ENCODE results near the gene KLF11.
"Not testable (repeated sequence)": the region's sequence is repeated elsewhere in the genome, so short reads cannot be mapped to it uniquely, and the experiment has no call there.

Gene KLF11

DNA sequence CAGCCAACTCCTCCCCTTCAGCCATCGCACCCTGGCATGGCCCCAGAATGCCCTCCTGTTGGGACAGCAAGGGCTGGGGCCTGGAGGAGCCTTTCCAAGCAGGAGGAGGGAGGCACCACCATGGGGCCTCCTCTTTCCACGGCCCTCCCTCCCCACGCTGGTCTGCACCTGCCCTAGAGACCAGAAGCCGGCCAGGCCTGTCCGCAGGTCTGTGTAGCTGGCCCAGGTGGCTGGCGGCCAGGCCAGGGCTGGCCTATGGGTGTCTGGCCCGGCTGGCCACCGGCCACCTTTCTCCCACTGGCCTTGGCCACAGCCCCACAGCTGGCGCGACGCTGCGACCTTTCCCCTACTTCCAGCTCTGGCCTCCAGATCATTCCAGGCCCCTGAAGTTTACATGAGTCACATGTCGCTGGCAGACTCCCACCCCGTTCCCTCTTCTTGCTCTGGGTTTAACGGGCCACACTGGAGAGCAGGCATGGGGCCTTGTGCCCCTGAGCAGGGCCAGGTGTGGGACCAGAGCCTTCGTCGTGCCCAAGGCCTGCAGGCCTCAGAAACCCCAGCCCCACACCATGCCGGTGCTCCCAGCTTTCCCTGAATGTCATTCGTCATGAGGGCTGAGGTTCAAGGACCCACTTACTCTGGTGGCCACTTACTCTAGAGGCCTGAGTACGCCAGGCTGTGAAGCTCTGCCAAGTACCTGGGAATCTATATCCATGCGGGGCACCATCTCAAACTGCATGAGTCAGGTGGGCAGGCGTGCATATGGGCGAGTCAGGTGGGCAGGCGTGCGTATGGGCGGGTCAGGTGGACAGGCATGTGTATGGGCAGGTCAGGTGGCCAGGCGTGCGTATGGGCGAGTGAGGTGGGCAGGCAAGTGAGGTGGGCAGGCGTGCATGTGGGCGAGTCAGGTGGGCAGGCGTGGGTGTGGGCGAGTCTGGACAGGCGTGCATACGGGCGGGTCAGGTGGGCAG lies 33.3 kb upstream of the KLF11 start:
- DNase-seq = no peak

DNA sequence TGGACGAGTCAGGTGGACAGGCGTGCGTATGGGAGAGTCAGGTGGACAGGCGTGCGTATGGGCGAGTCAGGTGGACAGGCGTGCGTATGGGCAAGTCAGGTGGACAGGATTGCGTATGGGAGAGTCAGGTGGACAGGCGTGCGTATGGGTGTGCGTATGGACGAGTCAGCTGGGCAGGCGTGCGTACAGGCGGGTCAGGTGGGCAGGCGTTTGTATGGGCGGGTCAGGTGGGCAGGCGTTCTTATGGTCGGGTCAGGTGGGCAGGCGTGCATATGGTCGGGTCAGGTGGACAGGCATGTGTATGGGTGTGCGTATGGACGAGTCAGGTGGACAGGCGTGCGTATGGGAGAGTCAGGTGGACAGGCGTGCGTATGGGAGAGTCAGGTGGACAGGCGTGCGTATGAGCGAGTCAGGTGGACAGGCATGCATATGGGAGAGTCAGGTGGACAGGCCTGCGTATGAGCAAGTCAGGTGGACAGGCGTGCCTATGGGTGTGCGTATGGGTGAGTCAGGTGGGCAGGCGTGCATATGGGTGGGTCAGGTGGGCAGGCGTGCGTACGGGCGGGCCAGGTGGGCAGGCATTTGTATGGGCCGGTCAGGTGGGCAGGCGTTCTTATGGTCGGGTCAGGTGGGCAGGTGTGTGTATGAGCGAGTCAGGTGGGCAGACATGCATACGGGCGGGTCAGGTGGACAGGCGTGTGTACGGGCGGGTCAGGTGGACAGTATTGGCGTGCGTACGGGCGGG lies 32.3 kb upstream of the KLF11 start:
- DNase-seq = not testable (repeated sequence)

DNA sequence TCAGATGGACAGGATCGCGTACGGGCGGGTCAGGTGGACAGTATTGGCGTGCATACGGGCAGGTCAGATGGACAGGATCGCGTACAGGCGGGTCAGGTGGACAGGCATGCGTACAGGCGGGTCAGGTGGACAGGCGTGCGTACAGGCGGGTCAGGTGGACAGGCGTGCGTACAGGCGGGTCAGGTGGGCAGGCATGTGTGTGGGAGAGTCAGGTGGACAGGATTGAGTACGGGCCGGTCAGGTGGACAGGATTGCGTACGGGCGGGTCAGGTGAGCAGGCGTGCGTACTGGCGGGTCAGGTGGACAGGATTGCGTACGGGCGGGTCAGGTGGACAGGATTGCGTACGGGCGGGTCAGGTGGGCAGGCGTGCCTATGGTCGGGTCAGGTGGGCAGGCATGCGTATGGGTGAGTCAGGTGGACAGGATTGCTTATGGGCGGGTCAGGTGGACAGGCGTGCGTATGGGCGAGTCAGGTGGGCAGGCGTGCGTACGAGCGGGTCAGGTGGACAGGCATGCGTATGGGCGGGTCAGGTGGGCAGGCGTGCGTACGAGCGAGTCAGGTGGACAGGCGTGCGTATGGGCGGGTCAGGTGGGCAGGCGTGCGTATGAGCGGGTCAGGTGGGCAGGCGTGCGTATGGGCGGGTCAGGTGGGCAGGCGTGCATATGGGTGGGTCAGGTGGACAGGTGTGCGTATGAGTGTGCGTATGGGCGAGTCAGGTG lies 31.6 kb upstream of the KLF11 start:
- DNase-seq = not testable (repeated sequence)

DNA sequence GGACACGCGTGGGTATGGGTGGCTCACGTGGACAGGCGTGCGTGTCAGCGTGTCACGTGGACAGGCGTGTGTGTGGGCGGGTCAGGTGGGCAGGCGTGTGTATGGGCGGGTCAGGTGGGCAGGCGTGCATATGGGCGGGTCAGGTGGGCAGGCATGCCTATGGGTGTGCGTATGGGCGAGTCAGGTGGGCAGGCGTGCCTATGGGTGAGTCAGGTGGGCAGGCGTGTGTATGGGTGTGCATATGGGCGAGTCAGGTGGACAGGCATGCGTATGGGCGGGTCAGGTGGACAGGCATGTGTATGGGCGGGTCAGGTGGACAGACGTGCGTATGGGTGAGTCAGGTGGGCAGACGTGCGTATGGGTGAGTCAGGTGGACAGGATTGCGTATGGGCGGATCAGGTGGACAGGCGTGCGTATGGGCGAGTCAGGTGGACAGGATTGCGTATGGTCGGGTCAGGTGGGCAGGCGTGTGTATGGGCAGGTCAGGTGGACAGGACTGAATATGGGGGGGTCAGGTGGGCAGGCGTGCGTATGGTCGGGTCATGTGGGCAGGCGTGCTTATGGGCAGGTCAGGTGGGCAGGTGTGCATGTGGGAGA lies 30.9 kb upstream of the KLF11 start:
- not testable (repeated sequence) for DNase-seq

DNA sequence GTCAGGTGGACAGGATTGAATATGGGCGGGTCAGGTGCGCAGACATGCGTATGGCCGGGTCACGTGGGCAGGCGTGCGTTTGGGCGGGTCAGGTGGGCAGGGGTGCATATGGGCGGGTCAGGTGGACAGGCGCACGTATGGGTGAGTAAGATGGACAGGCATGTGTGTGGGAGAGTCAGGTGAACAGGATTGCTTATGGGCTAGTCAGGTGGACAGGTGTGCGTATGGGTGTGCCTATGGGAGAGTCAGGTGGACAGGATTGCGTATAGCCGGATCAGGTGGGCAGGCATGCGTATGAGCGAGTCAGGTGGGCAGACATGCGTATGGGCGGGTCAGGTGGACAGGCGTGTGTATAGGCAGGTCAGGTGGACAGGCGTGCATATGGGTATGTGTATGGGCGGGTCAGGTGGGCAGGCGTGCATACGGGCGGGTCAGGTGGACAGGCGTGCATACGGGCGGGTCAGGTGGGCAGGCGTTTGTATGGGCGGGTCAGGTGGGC lies 30.3 kb upstream of the KLF11 start:
- no peak for DNase-seq

DNA sequence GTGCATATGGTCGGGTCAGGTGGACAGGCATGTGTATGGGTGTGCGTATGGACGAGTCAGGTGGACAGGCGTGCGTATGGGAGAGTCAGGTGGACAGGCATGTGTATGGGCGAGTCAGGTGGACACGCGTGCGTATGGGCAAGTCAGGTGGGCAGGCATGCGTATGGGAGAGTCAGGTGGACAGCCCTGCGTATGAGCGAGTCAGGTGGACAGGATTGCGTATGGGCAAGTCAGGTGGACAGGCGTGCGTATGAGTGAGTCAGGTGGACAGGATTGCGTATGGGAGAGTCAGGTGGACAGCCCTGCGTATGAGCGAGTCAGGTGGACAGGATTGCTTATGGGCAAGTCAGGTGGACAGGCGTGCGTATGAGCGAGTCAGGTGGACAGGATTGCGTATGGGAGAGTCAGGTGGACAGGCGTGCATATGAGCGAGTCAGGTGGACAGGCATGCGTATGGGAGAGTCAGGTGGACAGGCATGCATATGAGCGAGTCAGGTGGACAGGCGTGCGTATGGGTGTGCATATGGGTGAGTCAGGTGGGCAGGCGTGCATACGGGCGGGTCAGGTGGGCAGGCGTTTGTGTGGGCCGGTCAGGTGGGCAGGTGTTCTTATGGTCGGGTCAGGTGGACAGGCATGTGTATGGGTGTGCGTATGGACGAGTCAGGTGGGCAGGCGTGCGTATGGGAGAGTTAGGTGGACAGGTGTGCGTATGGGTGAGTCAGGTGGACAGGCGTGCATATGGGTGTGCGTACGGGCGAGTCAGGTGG lies 29.5 kb upstream of the KLF11 start:
- not testable (repeated sequence) for DNase-seq

DNA sequence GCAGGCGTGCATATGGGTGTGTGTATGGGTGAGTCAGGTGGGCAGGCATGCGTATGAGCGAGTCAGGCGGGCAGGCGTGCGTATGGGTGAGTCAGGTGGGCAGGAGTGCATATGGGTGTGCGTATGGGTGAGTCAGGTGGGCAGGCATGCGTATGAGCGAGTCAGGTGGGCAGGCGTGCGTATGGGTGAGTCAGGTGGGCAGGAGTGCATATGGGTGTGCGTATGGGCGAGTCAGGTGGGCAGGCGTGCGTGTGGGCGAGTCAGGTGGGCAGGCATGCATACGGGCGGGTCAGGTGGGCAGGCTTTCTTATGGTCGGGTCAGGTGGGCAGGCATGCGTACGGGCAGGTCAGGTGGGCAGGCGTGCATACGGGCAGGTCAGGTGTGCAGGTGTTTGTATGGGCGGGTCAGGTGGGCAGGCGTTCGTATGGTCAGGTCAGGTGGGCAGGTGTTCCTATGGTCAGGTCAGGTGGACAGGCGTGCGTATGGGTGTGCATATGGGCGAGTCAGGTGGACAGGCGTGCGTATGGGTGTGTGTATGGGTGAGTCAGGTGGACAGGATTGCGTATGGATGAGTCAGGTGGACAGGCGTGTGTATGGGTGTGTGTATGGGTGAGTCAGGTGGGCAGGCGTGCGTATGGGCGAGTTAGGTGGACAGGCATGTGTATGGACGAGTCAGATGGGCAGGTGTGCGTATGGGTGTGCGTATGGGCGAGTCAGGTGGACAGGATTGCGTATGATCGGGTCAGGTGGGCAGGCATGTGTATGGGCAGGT lies 28.7 kb upstream of the KLF11 start:
- DNase-seq = no peak

DNA sequence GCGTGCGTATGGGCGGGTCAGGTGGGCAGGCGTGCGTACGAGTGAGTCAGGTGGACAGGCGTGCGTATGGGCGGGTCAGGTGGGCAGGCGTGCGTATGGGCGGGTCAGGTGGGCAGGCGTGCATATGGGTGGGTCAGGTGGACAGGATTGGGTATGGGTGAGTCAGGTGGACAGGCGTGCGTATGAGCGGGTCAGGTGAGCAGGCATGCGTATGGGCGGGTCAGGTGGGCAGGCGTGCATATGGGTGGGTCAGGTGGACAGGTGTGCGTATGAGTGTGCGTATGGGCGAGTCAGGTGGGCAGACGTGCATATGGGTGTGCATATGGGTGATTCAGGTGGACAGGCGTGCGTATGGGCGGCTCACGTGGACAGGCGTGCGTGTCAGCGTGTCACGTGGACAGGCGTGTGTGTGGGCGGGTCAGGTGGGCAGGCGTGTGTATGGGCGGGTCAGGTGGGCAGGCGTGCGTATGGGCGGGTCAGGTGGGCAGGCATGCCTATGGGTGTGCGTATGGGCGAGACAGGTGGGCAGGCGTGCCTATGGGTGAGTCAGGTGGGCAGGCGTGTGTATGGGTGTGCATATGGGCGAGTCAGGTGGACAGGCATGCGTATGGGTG lies 27.9 kb upstream of the KLF11 start:
- DNase-seq = not testable (repeated sequence)

DNA sequence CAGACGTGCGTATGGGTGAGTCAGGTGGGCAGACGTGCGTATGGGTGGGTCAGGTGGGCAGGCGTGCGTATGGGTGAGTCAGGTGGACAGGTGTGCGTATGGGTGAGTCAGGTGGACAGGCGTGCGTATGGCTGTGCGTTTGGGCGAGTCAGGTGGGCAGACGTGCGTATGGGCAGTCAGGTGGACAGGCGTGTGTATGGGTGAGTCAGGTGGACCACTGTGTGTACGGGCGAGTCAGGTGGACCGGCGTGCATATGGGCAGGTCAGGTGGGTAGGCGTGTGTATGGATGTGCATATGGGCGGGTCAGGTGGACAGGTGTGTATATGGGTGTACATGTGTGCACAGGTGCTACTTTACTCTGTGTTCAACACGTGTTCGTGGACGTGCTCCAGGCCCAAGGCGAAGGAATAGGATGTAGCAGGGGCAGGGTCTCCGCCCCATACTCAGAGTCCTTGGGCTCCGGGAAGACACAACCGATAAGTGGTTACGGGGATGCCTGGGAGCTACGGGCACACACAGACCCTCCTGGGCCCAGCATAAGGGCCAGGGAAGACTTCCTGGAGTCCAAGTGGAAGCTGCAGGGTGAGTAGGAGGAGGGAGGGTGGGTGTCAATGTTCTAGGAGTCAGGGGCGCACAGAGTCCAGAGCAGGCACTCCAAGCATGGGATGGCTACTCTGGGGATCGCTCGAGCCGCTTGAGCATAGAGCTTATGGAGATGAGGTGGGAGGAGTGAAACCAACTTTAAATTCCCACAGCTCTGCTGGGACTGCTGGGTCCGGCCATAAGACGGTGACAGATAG lies 27.1 kb upstream of the KLF11 start:
- DNase-seq = no peak

DNA sequence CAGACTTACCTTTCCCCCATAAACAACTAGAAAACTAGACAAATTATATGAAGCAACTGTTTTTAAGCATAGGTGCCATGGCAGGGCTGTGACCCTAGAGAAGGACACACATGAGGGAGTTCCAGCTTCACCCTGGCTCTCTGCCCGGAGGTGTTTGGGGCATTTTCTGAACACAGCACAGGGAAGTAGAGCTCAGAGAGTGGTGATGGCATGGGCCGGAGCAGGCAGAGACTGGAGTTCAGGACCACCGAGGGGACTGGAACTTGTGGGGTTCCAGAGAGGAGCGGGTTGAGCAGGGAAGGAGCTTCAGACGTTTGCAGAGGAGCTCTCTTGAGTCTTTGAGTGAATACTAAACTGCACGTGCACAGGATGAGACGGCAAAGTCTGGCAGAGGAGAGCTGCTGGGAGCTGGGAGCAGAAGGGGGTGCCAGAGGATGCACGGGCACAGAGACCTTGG lies 26.5 kb upstream of the KLF11 start:
- DNase-seq = no peak

DNA sequence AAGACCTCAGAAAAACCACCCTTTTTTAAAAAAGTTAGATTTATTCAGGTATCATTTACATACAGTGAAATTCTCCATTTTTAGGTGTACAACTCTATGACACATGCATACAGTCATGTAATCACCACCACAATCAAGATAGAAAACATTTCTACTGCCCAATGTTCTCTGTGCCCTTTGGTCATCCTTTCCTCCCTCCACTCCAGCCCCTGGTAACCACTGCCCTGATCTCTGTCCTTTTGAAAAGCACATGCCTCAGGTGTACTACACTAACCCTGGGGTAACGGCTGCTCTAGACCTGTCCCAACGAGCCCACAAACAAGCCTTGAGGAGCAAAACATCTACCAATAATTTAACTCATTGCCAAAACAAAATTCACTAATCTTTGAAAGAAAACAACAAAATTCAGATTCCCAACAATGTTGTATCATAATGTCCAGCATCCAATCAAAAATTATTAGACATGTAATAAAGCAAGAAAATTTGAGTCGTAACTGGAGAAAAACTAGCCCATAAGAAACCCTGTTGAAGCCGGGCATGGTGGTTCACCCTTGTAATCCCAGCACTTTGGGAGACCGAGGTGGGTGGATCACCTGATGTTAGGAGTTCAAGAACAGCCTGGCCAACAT lies 25.9 kb upstream of the KLF11 start:
- no peak for DNase-seq

DNA sequence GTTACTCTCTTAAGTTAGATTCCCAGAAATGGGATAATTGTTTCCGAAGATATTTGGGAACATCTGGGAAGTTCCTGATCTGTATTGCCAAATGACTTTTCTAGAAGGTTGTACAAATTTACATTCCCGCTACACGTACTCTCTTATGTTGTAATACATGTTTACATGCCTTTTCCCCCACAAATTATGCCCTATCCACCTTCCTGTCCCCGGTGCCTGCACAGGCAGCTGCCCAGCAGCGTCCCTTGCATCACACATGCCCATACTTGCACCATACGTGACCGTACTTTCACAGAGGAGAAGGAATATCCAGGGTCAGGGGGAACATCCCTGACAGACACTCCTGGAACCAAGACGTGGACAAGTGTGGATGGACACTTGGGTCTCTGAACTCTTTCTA lies 24.2 kb upstream of the KLF11 start:
- no peak for DNase-seq

DNA sequence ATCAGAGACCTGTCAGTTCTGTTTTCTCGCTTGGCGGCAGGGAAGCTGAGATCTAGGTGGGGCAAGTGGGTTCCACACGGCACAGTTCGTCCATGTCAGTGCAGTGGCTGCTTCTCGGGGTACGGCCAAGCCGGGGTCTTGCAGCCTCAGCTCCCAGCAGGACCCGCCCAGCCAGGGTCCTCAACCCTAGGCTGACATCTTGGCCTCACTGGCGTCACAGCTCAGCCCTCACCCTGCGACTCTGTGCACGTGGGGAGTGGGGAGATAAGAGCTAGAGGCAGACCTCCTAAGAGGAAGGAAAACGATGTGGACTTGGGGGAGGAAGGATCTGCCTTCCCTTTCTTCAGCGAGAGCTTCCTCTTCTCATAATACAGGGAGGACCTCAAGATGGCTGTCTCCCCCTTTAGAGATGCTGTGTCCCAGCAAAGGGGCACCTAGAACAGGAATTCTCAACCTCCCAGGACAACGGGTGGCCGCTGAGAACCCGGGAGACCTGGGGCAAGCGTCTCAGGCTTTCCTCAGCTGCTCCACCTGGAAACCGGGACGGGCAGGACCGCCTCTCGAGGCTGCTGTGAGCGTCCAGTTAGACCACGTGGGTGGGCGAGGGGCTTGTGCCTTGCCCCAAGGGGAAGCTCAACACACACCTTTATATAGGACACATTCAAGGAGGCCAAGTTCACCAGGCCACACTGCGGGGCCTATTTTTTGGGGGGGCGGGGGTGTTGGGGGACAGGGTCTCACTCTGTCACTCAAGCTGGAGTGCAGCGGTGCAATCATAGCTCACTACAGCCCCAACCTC lies 23.5 kb upstream of the KLF11 start:
- no peak for DNase-seq

DNA sequence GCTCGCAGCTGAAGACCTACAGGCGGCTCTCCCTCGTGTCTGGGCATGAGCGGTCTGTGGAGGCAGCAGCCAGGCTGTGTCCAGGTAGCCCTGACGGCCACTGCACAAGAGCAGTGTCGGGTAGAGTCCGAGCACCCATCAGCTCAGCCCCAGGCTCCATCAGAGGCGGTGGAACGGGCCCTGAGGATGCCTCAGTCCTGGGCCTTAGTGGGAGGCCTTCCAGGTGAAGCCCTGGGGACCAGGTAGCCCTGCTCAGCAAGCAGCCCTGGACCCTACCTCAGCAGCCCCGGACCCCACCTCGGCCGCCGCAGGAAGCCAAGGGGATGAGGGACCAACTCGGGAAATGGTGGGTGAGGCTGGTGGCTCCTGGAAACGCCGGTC lies 21.3 kb upstream of the KLF11 start:
- DNase-seq = no peak

DNA sequence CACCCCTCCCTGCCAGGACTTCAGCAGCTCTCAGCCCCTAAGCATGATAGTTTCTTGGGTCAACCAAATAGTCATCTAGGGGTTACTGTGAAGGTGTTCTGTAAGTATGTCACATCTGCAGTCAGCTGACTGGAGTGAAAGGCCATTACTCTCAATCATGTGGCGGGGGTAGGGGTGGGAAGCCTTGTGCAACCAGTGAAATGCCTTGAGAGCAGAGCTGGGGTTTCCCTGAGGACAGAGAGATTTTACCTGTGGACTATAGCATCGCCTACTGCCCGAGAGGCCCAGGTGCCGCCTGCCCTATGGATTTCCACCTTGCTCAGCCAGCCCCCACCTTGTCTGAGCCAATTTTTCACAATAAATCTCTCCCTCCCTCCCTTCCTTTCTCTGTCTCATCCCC lies 20.9 kb upstream of the KLF11 start:
- no peak for DNase-seq

DNA sequence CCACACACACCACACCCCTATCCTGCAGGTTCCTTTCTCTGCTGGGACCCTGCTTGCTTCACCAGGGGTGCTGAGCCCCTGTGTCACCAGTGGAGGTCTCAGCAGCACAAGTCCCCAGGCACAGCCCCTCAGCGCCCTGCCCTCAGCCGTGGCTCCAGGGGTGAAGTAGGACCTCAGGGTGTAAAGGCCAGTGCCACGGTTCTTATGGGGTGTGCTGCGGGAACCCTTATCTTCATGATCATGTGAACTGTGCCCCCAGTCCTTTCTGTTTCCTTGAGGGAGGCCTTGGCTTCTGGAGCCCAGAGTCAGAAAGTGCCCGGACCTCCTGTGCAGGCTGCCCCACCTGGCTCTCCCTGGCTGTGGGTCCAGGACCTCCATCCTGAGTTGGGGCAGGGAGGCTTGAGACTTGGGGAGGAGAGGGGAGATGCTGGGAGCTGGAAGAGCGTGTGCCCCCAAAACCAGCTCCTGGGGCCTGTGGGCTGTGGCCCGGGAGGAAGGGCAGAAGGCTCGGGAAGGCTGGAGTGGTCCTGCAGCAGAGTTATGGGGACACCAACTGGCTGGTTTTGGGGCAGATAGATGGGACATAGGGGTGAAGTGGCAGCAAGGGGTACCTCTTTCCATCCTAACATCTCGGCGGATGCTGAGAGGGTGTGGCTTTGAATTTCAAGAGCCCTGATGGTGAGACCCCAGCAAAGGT lies 20.2 kb upstream of the KLF11 start:
- no peak for DNase-seq

DNA sequence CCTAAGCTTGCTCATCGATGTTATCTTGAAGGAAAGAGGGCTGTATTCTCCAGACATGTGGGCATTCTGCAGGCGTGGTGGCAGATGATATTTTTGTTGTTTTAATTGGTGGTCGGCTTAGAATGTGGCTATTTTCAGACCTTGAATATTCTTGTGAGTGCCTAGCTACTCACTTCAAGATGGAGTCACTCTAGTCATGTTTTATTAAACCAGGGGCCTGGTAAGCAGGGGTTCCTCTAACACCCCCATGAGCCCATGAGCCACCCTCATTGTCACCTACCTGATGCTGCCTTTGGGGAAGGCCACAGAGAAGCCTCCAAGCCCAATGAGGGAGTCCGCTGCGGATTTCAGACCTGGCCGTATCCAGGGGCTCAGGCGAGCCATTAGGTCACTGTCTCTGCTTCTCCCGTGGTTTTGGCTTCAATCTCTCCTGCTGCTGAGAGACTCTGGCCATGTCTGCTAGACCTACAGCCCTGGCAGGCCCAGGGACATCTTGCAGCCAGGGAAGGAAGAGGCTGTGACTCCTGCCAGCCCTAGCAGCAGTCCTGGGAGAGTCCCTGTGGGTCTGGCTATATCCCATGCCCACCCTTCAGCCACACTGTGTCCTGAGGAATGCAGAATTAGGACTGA lies 16.3 kb upstream of the KLF11 start:
- DNase-seq = no peak
